LHCN-M2 (cell line): ENCODE data around the gene ST8SIA3. TPM values are rescaled to one million over a fixed set of nuclear protein-coding genes. Genes with fewer than 3 reads are reported as not detected.

Experiments
- DNase-seq: peaks from one replicate; pipeline ENCODE4 v3.0.0-alpha.2; 2012; ENCODE audit warnings: low read depth
- polyA plus RNA-seq: library from polyadenylated mRNA; unstranded; fragments of >200 nt; gene quantifications from one replicate; pipeline ENCODE4 v1.2.1, GENCODE V29; 2012; ENCODE audit warnings: missing spikeins
- total RNA-seq: library from RNA; depleted of rRNA; stranded (reverse); fragments of >200 nt; gene quantifications from 2 replicates; pipeline ENCODE4 v1.2.3, GENCODE V29; 2014; rRNA removed

ST8SIA3 gene, protein sequence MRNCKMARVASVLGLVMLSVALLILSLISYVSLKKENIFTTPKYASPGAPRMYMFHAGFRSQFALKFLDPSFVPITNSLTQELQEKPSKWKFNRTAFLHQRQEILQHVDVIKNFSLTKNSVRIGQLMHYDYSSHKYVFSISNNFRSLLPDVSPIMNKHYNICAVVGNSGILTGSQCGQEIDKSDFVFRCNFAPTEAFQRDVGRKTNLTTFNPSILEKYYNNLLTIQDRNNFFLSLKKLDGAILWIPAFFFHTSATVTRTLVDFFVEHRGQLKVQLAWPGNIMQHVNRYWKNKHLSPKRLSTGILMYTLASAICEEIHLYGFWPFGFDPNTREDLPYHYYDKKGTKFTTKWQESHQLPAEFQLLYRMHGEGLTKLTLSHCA
- not detected in 2 replicates for total RNA-seq
- not detected for polyA plus RNA-seq

DNA sequence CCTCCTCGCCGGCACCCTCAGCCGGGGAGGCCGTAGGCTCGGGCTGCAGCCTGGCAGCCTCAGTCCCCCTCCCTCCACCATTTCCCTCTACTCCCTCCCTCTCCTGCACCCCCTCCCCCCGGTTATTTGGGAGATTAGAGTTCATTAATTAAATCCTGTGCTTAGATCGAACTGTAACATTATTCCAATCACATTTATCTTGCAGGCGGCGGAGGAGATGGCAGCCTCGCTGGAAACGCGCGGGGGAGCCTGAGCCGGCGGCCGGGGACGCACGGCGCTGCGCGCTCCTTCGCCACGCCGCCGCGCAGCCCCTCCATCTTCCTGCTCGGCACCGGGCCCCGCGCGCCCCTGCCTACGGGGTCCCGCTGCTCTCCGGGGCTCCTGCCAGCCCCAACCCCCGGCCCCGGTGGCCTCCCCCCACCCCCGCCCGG, at the start of gene ST8SIA3:
ST8SIA3 (plus strand) TSS at position 287 of the 431 bp plus-strand sequence. CDS start 290 bp downstream, outside the sequence.
- DNase-seq, result no peak

GRCh38 chr18:57311472-57311871, 40.9 kb upstream of the ST8SIA3 start:
- DNase-seq, result no peak

DNA sequence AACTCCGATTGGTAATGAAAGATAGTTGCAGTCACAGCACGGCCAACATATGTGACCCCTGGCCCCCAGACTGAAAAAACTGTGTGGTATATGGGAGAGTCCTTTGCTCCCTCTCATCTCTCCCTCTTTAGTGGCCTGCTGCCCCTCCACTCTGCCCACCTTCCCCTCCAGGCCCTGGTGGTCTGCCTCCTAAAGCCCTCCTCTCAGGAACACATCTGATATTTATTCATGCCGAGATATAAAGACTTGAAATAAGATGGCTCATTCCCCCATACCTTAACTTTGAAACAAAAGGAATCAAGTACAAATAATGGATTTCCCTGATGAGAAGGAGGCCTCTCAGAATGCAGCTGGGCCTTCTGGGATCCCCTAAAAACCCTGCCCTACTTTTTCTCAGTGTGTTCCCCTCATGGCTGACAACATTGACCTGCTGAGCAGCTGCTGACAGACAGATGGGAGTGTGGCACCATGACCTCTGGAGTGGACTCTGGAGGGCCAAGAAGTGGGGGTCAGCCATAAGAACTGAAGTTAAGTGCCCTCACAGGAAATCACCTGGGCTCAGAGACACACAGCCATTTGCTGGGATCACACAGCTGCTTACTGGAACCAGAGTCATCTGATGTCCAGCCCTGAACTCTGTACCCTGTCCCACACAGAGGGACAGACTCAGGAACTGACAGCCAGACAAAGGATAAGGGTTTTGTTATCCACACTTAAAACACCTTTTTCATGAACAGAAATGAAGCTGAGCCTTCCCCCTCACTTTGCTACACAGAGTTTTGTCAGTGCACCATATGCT, 39.8 kb upstream of the ST8SIA3 start:
- DNase-seq, result no peak

GRCh38 chr18:57320603-57321002, 31.8 kb upstream of the ST8SIA3 start:
- DNase-seq, result no peak

GRCh38 chr18:57325491-57326166, 26.7 kb upstream of the ST8SIA3 start:
- DNase-seq, result no peak

GRCh38 chr18:57326718-57327323, 25.5 kb upstream of the ST8SIA3 start:
- no peak for DNase-seq

DNA sequence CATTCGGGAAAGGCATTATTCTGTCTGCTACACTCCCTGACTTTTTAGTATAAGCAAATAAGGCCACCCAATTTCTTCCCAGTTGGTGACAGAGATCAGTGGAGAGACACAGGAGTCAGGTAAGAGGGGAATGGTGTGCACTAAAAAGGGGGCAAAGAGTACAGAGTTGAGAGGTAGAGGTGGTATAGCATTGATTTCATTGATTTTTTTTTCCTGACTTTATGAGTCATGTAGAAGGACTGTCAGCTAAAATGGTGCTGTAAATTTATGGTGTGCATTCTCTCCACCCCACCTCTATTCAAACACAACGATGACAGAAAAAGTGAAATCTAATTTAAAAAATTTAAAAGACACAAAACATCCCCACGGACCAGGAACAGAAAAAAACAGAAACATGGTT, 23.7 kb upstream of the ST8SIA3 start:
- no peak for DNase-seq

- DNase-seq, result no peak
Measured at GRCh38 chr18:57329856-57330255, 22.5 kb upstream of the ST8SIA3 start.

- DNase-seq, result no peak
Measured at GRCh38 chr18:57331718-57332117, 20.6 kb upstream of the ST8SIA3 start.

DNA sequence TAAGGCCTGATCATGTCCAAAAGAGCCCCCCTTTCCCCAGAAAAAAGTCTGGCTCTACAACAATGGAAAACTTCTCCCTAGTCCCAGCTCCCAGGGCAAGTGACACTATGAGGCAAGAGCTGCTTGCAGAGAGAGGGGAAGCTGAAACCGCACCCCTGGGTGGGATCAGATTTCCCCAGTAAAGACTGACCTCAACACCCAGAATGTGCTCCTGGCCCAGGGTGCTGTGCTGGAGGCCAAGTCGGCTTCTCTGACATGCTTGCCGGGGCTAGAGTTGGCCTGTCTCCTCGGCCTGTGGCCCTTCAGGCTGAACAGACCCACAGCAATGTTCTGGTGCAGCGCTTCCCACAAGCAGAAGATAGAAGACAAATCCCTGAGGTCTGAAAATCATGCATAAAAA, 18.4 kb upstream of the ST8SIA3 start:
- DNase-seq, result no peak

- no peak for DNase-seq
Measured at GRCh38 chr18:57334383-57334782, 18.0 kb upstream of the ST8SIA3 start.

- no peak for DNase-seq
Measured at GRCh38 chr18:57336343-57336742, 16.0 kb upstream of the ST8SIA3 start.

DNA sequence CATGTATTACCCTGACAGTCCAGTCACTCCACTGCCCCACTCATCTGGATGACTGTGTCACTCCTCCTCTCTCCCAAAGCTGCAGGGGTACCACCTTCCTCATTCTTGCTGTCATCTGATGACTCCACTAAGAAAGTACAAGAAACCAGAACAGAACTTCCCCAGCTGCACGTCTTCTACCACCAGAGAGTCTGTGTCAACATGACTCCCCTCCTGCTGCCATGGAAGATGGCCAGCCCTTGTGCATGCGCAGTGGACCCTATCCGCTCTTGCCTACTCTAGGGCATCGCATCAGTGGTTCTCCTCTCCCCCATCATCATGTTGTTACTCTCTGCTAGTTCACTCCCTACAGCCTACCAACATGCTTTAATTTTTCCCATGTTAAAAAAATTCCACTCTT, 14.5 kb upstream of the ST8SIA3 start:
- DNase-seq, result no peak

DNA sequence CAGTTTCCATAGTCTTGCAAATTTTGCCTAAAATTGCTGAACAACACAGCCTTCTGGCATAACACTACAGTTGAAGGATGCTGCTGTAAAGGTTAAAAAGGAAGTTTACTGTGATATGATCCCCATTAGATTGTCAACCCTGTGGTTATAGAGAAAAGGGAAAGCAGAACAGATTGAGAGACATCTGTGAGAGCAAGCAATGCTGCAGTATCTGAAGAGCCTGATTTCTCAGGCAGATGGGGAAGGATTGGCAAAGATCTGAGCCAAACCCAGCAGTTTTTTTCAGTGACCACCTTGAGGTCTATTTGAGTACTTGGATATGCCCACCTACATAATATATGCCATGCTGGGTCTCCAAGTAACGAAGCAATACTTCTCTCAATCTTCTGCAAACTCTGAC, 8.5 kb upstream of the ST8SIA3 start:
- DNase-seq, result no peak

- no peak for DNase-seq
Measured at GRCh38 chr18:57346876-57347275, 5.5 kb upstream of the ST8SIA3 start.

GRCh38 chr18:57347784-57348183, 4.6 kb upstream of the ST8SIA3 start:
- DNase-seq, result no peak

- DNase-seq, result no peak
Measured at GRCh38 chr18:57352761-57353136, 392 bp downstream of the ST8SIA3 start.

DNA sequence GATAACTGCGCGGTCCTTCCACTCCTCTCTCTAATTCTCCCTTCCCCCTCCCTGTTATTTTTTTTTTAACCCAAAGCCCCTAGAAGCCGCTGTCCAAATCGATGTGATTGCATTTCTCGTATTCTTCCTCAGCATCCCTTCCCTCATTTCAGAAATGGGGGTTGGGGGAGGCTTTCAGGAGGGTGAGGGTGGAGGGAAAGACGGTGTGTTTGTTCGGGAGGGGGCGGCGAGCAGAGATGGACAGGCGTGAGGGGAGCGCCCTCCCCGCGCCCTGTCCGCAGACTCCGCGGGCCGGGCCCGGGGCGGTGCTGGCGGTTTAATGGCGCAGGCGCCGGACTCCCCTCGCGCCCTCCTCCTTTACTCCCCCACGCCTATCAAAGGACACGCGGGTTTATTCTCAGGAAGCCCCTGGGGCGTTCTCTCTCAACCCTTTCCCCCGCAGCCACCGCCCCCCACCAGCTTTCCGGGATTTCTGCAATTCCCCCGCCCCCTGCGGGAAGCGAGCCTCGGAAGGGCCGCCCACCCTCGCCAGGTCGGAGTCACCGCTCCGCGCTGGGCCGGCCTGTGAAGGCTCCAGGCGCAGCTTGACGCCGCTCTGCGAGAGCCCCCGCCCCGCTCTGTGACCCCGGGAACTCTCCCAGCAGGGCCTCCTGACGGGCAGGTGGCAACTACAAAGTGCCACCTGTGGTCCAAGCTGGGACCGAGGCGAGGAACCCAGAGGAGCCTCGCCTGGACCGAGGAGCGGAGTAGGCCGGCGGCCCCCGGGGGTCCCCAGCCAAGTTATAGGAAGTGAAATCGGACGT, 981 bp downstream of the ST8SIA3 start:
- no peak for DNase-seq

DNA sequence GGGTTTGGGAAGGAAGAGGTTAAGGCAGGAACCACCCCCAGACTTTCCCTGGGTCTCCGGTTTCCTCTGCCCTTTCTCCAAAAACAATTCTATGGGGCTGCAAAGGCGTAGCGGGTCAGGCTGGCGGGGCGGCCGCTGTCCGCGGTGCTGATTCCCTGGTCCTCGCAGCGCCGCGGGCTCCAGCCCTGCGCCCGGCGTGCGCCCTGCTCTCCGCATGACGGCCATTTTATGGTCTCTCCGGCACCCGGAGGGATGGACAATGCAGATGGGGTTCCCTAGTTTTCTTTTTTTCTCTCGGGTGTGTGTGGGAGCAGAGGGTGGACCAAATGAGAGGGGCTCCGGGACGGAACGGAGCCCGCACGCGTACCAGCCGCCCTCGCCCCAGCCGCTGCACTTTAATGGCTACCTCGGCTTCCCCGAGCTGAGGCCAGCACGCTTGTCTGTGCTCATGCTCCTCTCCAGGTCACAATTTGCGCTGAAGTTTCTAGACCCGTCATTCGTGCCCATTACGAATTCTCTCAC, 1.6 kb downstream of the ST8SIA3 start:
- peak; percentile 6 for DNase-seq

GRCh38 chr18:57359433-57359832, 7.1 kb downstream of the ST8SIA3 start:
- DNase-seq, result no peak

GRCh38 chr18:57362714-57363113, 10.4 kb downstream of the ST8SIA3 start:
- DNase-seq, result no peak
